Esophagus squamous epithelium (tissue), 4 donors: ENCODE results near the gene KCNJ11.

Experiments
- CTCF ChIP-seq, 6 experiments: fragments of 450-650 bp in 4 of 6; fragments of 200-600 bp in 2 of 6; sonication (generic) in 2 of 6; IDR thresholded peaks; one replicate each; pipeline ENCODE4 v1.5.1; 2016 to 2019; ENCODE audit warnings: antibody characterized with exemption in 6 of 6, mild to moderate bottlenecking in 4 of 6, moderate library complexity in 4 of 6
- POLR2A ChIP-seq, 4 donors: fragments of 450-650 bp; IDR thresholded peaks; one replicate each; pipeline ENCODE4 v1.6.1; 2017; ENCODE audit warnings: antibody characterized with exemption in 4 of 4, mild to moderate bottlenecking in 4 of 4, moderate library complexity in 3 of 4

DNA sequence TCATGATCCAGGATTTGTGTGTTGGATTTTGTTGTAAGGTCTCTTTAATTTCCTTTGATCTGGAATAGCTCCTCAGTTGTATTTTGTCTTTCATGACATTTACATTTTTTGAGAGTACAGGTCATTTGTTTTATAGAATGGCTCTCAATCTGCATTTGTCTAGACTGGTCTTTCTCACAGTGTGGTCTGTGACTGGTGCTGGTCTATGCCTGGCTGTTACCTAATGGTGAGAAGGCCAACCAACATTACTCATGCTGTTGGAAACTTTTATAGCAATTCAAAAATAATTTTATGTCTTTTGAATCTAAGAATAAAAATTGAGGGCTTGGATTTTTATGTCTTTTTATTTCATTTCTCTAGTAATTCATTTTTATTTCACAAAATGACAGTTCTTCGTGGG lies 40.8 kb downstream of the KCNJ11 start:
- no peak for TF ChIP-seq CTCF (IDR thresholded peaks at IDR 0.05)
- no peak for TF ChIP-seq POLR2A (IDR thresholded peaks at IDR 0.05)
